Astrocyte (in vitro differentiated cells and primary cell): Measurements from ENCODE around the gene FAM234B. TPM values are rescaled to one million over a fixed set of nuclear protein-coding genes. Genes with fewer than 3 reads are reported as not detected.

Experiments
- DNase-seq: peaks from one replicate; pipeline ENCODE4 v3.0.0-alpha.2; 2010; ENCODE audit warnings: low read depth
- FAIRE-seq: peaks from 2 replicates; lab custom pipeline; 2011; peaks lifted over from hg19 to GRCh38; lab: Jason Lieb, UNC
- H2AFZ ChIP-seq: 2 replicates; pipeline ENCODE4 v1.6.0; 2012; ENCODE audit warnings: low read depth, low read length, inconsistent platforms
- H3K27ac ChIP-seq: 2 replicates; pipeline ENCODE4 v1.5.1; 2011; ENCODE audit warnings: low read depth, low read length, inconsistent platforms
- H3K27me3 ChIP-seq: 2 replicates; pipeline ENCODE4 v1.6.0; 2011; ENCODE audit warnings: low read length, inconsistent platforms; ENCODE audit not compliant: insufficient read depth
- H3K36me3 ChIP-seq: 2 replicates; pipeline ENCODE4 v1.5.1; 2011; ENCODE audit warnings: low read length, inconsistent platforms; ENCODE audit not compliant: insufficient read depth
- H3K4me1 ChIP-seq: 2 replicates; pipeline ENCODE4 v1.5.1; 2011; ENCODE audit warnings: low read length, inconsistent platforms; ENCODE audit not compliant: insufficient read depth
- H3K4me2 ChIP-seq: 2 replicates; pipeline ENCODE4 v1.6.0; 2012; ENCODE audit warnings: low read length, inconsistent platforms
- H3K4me3 ChIP-seq: 2 replicates; pipeline ENCODE4 v1.5.1; 2011; ENCODE audit warnings: low read depth, mild to moderate bottlenecking, low read length, inconsistent platforms; ENCODE audit not compliant: insufficient read depth
- H3K79me2 ChIP-seq: 2 replicates; pipeline ENCODE4 v1.6.0; 2012; ENCODE audit warnings: mild to moderate bottlenecking, low read length, inconsistent platforms; ENCODE audit not compliant: insufficient read depth
- H3K9ac ChIP-seq: 2 replicates; pipeline ENCODE4 v1.6.0; 2012; ENCODE audit warnings: mild to moderate bottlenecking, low read length, inconsistent platforms
- H3K9me3 ChIP-seq: 2 replicates; pipeline ENCODE4 v1.5.1; 2012; ENCODE audit warnings: low read depth, mild to moderate bottlenecking, low read length, inconsistent platforms; ENCODE audit not compliant: insufficient read depth
- H4K20me1 ChIP-seq: 2 replicates; pipeline ENCODE4 v1.6.0; 2012; ENCODE audit warnings: low read length, inconsistent platforms; ENCODE audit not compliant: insufficient read depth
- H3K27ac Mint-ChIP-seq: one replicate; pipeline ENCODE4 v1.8.0; 2021; ENCODE audit warnings: mild to moderate bottlenecking, mixed read lengths; ENCODE audit not compliant: unreplicated experiment
- H3K27me3 Mint-ChIP-seq: one replicate; pipeline ENCODE4 v1.8.0; 2021; ENCODE audit warnings: low read depth, mixed read lengths; ENCODE audit not compliant: unreplicated experiment
- H3K36me3 Mint-ChIP-seq: one replicate; pipeline ENCODE4 v1.8.0; 2021; ENCODE audit warnings: low read depth, mixed read lengths; ENCODE audit not compliant: unreplicated experiment
- H3K4me1 Mint-ChIP-seq: one replicate; pipeline ENCODE4 v1.8.0; 2021; ENCODE audit warnings: low read depth, mixed read lengths; ENCODE audit not compliant: unreplicated experiment
- H3K4me3 Mint-ChIP-seq: one replicate; pipeline ENCODE4 v1.8.0; 2021; ENCODE audit warnings: mild to moderate bottlenecking, moderate library complexity, mixed read lengths; ENCODE audit not compliant: unreplicated experiment
- H3K9me3 Mint-ChIP-seq: one replicate; pipeline ENCODE4 v1.8.0; 2021; ENCODE audit warnings: mild to moderate bottlenecking, mixed read lengths; ENCODE audit not compliant: unreplicated experiment
- CTCF ChIP-seq: IDR thresholded peaks from 2 replicates; pipeline ENCODE4 v1.5.1; 2011; ENCODE audit warnings: low read depth, mild to moderate bottlenecking, inconsistent platforms, low read length, moderate library complexity; ENCODE audit not compliant: insufficient read depth
- EZH2 ChIP-seq: IDR thresholded peaks from 2 replicates; pipeline ENCODE4 v1.6.1; 2012; ENCODE audit warnings: mild to moderate bottlenecking, low read length, inconsistent platforms; ENCODE audit not compliant: insufficient read depth
- total RNA-seq: library from RNA; stranded (reverse); gene quantifications from 2 replicates; pipeline ENCODE4 v1.2.1, GENCODE V29; 2021

FAM234B gene
- total RNA-seq, 1 donor from 2014 or later = 6.2 TPM

- Histone ChIP-seq H3K27ac (no peak overlapping the region), H3K79me2 (no peaks in the 10 kb centered on the region), H3K4me1 (no peaks in the 10 kb centered on the region), H3K36me3 (no peaks in the 10 kb centered on the region), H3K9me3 (no peaks in the 10 kb centered on the region), H3K9ac (no peak overlapping the region), H3K4me3 (no peak overlapping the region), H4K20me1 (no peaks in the 10 kb centered on the region), H3K27me3 (no peaks in the 10 kb centered on the region), H2AFZ (no peak overlapping the region), H3K4me2 (no peak overlapping the region)
- Mint-ChIP-seq H3K27me3 (peaks cover 11% of the 10 kb centered on the region), H3K36me3 (peaks cover 10% of the 10 kb centered on the region), H3K27ac (no peak overlapping the region), H3K4me1 (peaks cover 8% of the 10 kb centered on the region), H3K9me3 (no peaks in the 10 kb centered on the region), H3K4me3 (no peak overlapping the region)
- DNase-seq (no peak), FAIRE-seq (no peak)
- TF ChIP-seq CTCF (no peak), EZH2 (no peak)
Observed at GRCh38 chr12:13084898-13085640, 40.9 kb downstream of the FAM234B start.

GRCh38 chr12:13085968-13086686 is 41.9 kb downstream of the FAM234B start:
- peaks cover 7% of the 10 kb centered on the region for H3K36me3 Mint-ChIP-seq
- FAIRE-seq (no peak), DNase-seq (no peak)
- H3K36me3 ChIP-seq = no peaks in the 10 kb centered on the region
- no peaks in the 10 kb centered on the region for H3K79me2 ChIP-seq
- no peaks in the 10 kb centered on the region for H3K9me3 ChIP-seq
- H3K4me2 ChIP-seq = no peak overlapping the region
- no peak overlapping the region for H3K4me3 Mint-ChIP-seq
- peaks cover 8% of the 10 kb centered on the region for H3K4me1 Mint-ChIP-seq
- no peaks in the 10 kb centered on the region for H3K4me1 ChIP-seq
- H3K27me3 Mint-ChIP-seq = peaks cover 11% of the 10 kb centered on the region
- no peak for TF ChIP-seq EZH2
- TF ChIP-seq CTCF = no peak
- H2AFZ ChIP-seq = no peak overlapping the region
- no peak overlapping the region for H3K27ac ChIP-seq
- H3K4me3 ChIP-seq = no peak overlapping the region
- no peaks in the 10 kb centered on the region for H4K20me1 ChIP-seq
- H3K27ac Mint-ChIP-seq = no peak overlapping the region
- no peaks in the 10 kb centered on the region for H3K27me3 ChIP-seq
- no peak overlapping the region for H3K9ac ChIP-seq
- H3K9me3 Mint-ChIP-seq = no peaks in the 10 kb centered on the region

- H3K79me2 ChIP-seq = no peaks in the 10 kb centered on the region
- DNase-seq (no peak), FAIRE-seq (no peak)
- Mint-ChIP-seq H3K4me3 (no peak overlapping the region), H3K4me1 (peaks cover 8% of the 10 kb centered on the region), H3K36me3 (peaks cover 1% of the 10 kb centered on the region), H3K27me3 (peaks cover 11% of the 10 kb centered on the region), H3K27ac (no peak overlapping the region), H3K9me3 (no peaks in the 10 kb centered on the region)
- H3K9me3 ChIP-seq = no peaks in the 10 kb centered on the region
- H3K9ac ChIP-seq = no peak overlapping the region
- TF ChIP-seq CTCF = no peak
- TF ChIP-seq EZH2 = no peak
- H4K20me1 ChIP-seq = no peaks in the 10 kb centered on the region
- H3K4me3 ChIP-seq = no peak overlapping the region
- no peaks in the 10 kb centered on the region for H3K27me3 ChIP-seq
- no peak overlapping the region for H3K4me2 ChIP-seq
- H3K4me1 ChIP-seq = no peaks in the 10 kb centered on the region
- H3K36me3 ChIP-seq = no peaks in the 10 kb centered on the region
- H2AFZ ChIP-seq = no peak overlapping the region
- no peak overlapping the region for H3K27ac ChIP-seq
Observed at GRCh38 chr12:13087766-13088165, 43.6 kb downstream of the FAM234B start.
